Measurements from ENCODE around the gene TPK1. TPM values are rescaled to one million over a fixed set of nuclear protein-coding genes. Genes with fewer than 3 reads are reported as not detected.

The TPK1 gene
- total and polyA plus RNA-seq, 2 of the 13 experiments (the other 11 are each of a cell fraction or from before 2014, with no cell fraction given) = 1.0 to 1.2 TPM

- no peak overlapping the region for H3K4me2 ChIP-seq (ENCODE audit: low read depth, low read length)
- no peak overlapping the region for H3K4me3 ChIP-seq (replicated peaks in 1 of 3; ENCODE audit: insufficient read depth in 1 of 3, low read depth in 2 of 3, low read length in 3 of 3)
- H3K9ac ChIP-seq (ENCODE audit: insufficient read depth, low read depth, low read length) = no peak overlapping the region
- WGBS (ENCODE audit: low lambda C conversion rate) = 0% methylated on average over 1 of the region's 1 CpG
- in situ Hi-C loops (cut with HindIII; ENCODE audit: extremely low pct_ligation_motif_present, low pct_unique_long_range_greater_than_20kb) (no loop called here), intact Hi-C loops (cut with micrococcal nuclease; ENCODE audit: unreplicated experiment) (no loop called here)
- H4K20me1 ChIP-seq (ENCODE audit: insufficient read depth, low read length) = no peaks in the 10 kb centered on the region
- no peak overlapping the region for H2AFZ ChIP-seq (ENCODE audit: low read length)
- no peak for DNase-seq (ENCODE audit: low spot score)
- H3K27me3 ChIP-seq (ENCODE audit: control insufficient read depth in 1 of 2, insufficient read depth in 2 of 2, low read length in 2 of 2) = no peaks in the 10 kb centered on the region
- no peak for FAIRE-seq
- H3K9me3 ChIP-seq (ENCODE audit: low read length) = no peaks in the 10 kb centered on the region
- TF ChIP-seq NR1H2 (CRISPR knock-in tag; IDR thresholded peaks at IDR 0.05; ENCODE audit: borderline replicate concordance, low read depth) = no peak
- TF ChIP-seq ZBTB3 (CRISPR knock-in tag; IDR thresholded peaks at IDR 0.05; ENCODE audit: borderline replicate concordance, low read depth) = no peak
- no peak for TF ChIP-seq GATA4 (IDR thresholded peaks at IDR 0.05; ENCODE audit: borderline replicate concordance, low read depth)
- no peak for TF ChIP-seq ZNF280B (CRISPR knock-in tag; IDR thresholded peaks at IDR 0.05; ENCODE audit: borderline replicate concordance)
- TF ChIP-seq, protein P1, sequence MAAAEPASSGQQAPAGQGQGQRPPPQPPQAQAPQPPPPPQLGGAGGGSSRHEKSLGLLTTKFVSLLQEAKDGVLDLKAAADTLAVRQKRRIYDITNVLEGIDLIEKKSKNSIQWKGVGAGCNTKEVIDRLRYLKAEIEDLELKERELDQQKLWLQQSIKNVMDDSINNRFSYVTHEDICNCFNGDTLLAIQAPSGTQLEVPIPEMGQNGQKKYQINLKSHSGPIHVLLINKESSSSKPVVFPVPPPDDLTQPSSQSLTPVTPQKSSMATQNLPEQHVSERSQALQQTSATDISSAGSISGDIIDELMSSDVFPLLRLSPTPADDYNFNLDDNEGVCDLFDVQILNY (CRISPR knock-in tag; conservative IDR thresholded peaks at IDR 0.05) = no peak
- TF ChIP-seq KDM5B (CRISPR knock-in tag; IDR thresholded peaks at IDR 0.05; ENCODE audit: borderline replicate concordance) = no peak
- TF ChIP-seq, protein P2, sequence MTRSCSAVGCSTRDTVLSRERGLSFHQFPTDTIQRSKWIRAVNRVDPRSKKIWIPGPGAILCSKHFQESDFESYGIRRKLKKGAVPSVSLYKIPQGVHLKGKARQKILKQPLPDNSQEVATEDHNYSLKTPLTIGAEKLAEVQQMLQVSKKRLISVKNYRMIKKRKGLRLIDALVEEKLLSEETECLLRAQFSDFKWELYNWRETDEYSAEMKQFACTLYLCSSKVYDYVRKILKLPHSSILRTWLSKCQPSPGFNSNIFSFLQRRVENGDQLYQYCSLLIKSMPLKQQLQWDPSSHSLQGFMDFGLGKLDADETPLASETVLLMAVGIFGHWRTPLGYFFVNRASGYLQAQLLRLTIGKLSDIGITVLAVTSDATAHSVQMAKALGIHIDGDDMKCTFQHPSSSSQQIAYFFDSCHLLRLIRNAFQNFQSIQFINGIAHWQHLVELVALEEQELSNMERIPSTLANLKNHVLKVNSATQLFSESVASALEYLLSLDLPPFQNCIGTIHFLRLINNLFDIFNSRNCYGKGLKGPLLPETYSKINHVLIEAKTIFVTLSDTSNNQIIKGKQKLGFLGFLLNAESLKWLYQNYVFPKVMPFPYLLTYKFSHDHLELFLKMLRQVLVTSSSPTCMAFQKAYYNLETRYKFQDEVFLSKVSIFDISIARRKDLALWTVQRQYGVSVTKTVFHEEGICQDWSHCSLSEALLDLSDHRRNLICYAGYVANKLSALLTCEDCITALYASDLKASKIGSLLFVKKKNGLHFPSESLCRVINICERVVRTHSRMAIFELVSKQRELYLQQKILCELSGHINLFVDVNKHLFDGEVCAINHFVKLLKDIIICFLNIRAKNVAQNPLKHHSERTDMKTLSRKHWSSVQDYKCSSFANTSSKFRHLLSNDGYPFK (CRISPR knock-in tag; IDR thresholded peaks at IDR 0.05; ENCODE audit: borderline replicate concordance) = no peak
- TF ChIP-seq, protein P3, sequence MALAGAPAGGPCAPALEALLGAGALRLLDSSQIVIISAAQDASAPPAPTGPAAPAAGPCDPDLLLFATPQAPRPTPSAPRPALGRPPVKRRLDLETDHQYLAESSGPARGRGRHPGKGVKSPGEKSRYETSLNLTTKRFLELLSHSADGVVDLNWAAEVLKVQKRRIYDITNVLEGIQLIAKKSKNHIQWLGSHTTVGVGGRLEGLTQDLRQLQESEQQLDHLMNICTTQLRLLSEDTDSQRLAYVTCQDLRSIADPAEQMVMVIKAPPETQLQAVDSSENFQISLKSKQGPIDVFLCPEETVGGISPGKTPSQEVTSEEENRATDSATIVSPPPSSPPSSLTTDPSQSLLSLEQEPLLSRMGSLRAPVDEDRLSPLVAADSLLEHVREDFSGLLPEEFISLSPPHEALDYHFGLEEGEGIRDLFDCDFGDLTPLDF (CRISPR knock-in tag; IDR thresholded peaks at IDR 0.05) = no peak
- POLR2A ChIA-PET = no interaction called here
- no peaks in the 10 kb centered on the region for H3K79me2 ChIP-seq (ENCODE audit: insufficient read depth, low read length)
- no peaks in the 10 kb centered on the region for H3K36me3 ChIP-seq (replicated peaks in 1 of 2; ENCODE audit: control insufficient read depth in 1 of 2, insufficient read depth in 2 of 2, low read length in 2 of 2)
- CTCF ChIA-PET (ENCODE audit: low intra/inter-chr PET ratio, low total read pairs) = no interaction called here
- BruUV-seq (replicated peaks) = no TSS peak
- ATAC-seq = no peak
- no peaks in the 10 kb centered on the region for H3K4me1 ChIP-seq (ENCODE audit: insufficient read depth, low read length)
- no peak overlapping the region for H3K27ac ChIP-seq (ENCODE audit: extremely low read length, insufficient read depth, low read length)
Measured at GRCh38 chr7:144587701-144588100, 248.2 kb downstream of the TPK1 start.

Data from HepG2 (cell line).